Prostate gland (tissue), 2 donors: Measurements from ENCODE around the gene SPAG4.

Experiments used
- CTCF ChIP-seq, 4 experiments: fragments of 200-600 bp in 2 of 4; fragments of 450-650 bp in 2 of 4; sonication (generic) in 2 of 4; IDR thresholded peaks; 1 replicate in 3 of 4; 2 replicates in 1 of 4; pipeline ENCODE4 v1.5.1; 2016 to 2019; ENCODE audit warnings: antibody characterized with exemption in 4 of 4, mild to moderate bottlenecking in 2 of 4, moderate library complexity in 2 of 4
- POLR2A ChIP-seq: fragments of 450-650 bp; IDR thresholded peaks from one replicate; pipeline ENCODE4 v1.6.1; 2016; ENCODE audit warnings: antibody characterized with exemption, mild to moderate bottlenecking
- POLR2AphosphoS5 ChIP-seq: sonication (generic); formaldehyde crosslinking; IDR thresholded peaks from one replicate; pipeline ENCODE4 v1.6.1; 2017; ENCODE audit warnings: antibody characterized with exemption

GRCh38 chr20:35587436-35587835, 28.2 kb upstream of the SPAG4 start:
- no peak for TF ChIP-seq CTCF (IDR thresholded peaks at IDR 0.05)
- TF ChIP-seq POLR2A = no peak
- no peak for TF ChIP-seq POLR2AphosphoS5
